ENCODE measurements around the gene ANKRD40. TPM values are rescaled to one million over a fixed set of nuclear protein-coding genes. Genes with fewer than 3 reads are reported as not detected.

ANKRD40 gene
- total and polyA plus RNA-seq, 9 of the 15 experiments (the other 6 are each of a cell fraction or from before 2014, with no cell fraction given) = 9.0 to 28.9 (median 27.7) TPM

DNA sequence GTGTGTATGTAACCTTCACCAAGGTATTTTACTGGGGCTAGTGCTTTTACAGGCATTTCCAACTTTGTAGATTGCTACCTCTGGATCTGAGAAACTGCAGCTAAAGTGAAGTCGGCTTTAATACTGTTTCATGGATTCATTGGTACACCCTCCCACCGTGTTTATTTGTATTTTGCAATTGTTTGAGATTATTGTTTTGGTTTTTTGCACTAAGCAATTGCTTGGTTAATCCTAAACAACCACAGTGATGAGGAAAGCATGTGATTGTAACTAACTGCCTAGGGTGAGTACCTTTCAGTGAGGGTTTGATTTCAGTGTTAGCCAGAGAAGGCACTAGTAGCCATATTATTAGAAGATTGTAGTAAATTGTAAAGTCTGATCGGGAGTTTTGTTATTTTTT is 15.0 kb upstream of the ANKRD40 start (continued):
- TF ChIP-seq SLC30A9 (CRISPR knock-in tag; IDR thresholded peaks at IDR 0.05) (no peak), TAF15 (IDR thresholded peaks at IDR 0.05; ENCODE audit: low read depth, low read length) (no peak)

DNA sequence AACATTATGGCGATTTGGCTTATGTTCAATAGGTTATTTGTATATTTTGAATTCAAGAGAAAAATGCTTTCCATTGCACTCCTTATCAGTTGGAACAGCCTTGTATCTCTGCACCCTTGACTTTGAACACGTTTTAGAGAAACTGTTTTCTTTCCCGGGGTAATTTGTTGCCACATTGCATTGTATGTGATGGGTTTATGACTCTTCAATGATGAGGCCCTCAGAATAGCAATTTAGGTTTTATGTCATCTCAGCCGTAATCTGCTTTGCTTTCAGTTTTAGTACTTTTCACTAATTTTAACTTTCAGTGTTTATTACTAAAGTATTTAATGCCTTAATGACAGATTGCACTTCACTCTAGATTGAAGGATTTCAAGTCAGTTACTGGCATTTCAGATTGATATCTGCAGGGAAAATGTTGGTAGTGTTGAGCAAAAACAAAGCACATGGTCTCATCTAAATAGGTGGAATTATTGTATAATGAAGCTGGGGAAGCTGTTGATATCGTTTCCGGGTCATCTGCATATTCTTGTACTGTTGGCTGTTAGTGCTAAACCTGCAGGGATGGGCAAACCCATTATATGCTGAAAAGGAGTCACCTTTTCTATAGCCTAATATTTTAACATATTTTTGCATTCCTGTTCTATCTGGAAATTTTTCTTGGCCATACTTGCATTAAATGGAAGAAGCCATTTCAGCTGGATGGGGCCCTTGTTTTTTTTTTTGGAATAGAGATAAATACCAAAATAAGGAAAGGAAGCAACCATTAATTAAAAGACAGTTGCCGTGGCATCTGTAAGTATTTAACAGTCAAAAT is 13.7 kb upstream of the ANKRD40 start:
- DNase-seq (ENCODE audit: extremely low read depth in 1 of 4, low spot score in 3 of 4) = peak in 3 of 4 experiments; percentile 30 to 47 (median 45)
- intact Hi-C loops (cut with micrococcal nuclease) (loop anchor here (5.0 to 10.0 kb wide), 2 partner anchors 41 to 213 kb away; no protein-coding TSS in a partner anchor), in situ Hi-C loops (cut with MboI) (no loop called here)
- Histone ChIP-seq H3K27ac (ENCODE audit: extremely low read depth, low read depth, low read length) (peak overlapping the region; percentile 99), H3K36me3 (ENCODE audit: control insufficient read depth, insufficient read depth, low read length) (peaks cover 41% of the 10 kb centered on the region), H3K79me2 (ENCODE audit: control insufficient read depth, insufficient read depth, low read length) (peaks cover 79% of the 10 kb centered on the region), H3K4me2 (ENCODE audit: insufficient read depth, low read length) (peak overlapping the region; percentile 87), H3K9me3 (replicated peaks; ENCODE audit: control insufficient read depth, insufficient read depth, low read depth, low read length) (no peaks in the 10 kb centered on the region), H3K27me3 (ENCODE audit: control insufficient read depth in 2 of 2, insufficient read depth in 2 of 2, low read length in 2 of 2) (no peaks in the 10 kb centered on the region), H3K4me3 (peak overlapping the region; percentile 87), H4K20me1 (replicated peaks; ENCODE audit: control insufficient read depth, insufficient read depth, low read length) (peaks cover 39% of the 10 kb centered on the region), H3K9me1 (ENCODE audit: control insufficient read depth, insufficient read depth, low read length) (no peaks in the 10 kb centered on the region), H2AFZ (ENCODE audit: low read depth, low read length) (no peak overlapping the region), H3K4me1 (replicated peaks in 1 of 2; ENCODE audit: control insufficient read depth in 2 of 2, insufficient read depth in 2 of 2, low read length in 2 of 2) (peaks cover 11 to 19% of the 10 kb centered on the region in 2 experiments; a peak in 4 of 5 replicates), H3K9ac (ENCODE audit: insufficient read depth in 1 of 2, low read depth in 2 of 2, low read length in 2 of 2) (peak overlapping the region in 1 of 2 experiments; percentile 98; a peak in 3 of 4 replicates)
- POLR2A ChIA-PET = interaction anchor here (0.7 to 1.7 kb wide), 3 partner anchors 9 to 55 kb away, joined by 3 to 6 read pairs (median 5); no protein-coding TSS in a partner anchor
- FAIRE-seq = no peak
- 3% methylated on average over 7 of the region's 7 CpGs for WGBS (ENCODE audit: insufficient coverage, low coverage, missing lambda C conversion rate)
- CTCF ChIA-PET (ENCODE audit: low intra/inter-chr PET ratio) = no interaction called here
- peak; percentile 19; the same call in 2 of the 3 replicates for ATAC-seq
- no TSS peak for BruUV-seq (replicated peaks)
- 0 out of 4 replicates have a peak, but pooled peaks have one; percentile 23 to 37 for TF ChIP-seq KDM1A (IDR thresholded peaks at IDR 0.05)
- 0 out of 4 replicates have a peak, but pooled peaks of 1 of the 2 experiments have one; percentile 12 for TF ChIP-seq CSDE1 (IDR thresholded peaks at IDR 0.05)
- TF ChIP-seq ZNF184 (CRISPR knock-in tag; IDR thresholded peaks at IDR 0.05) = no peak
- no peak for TF ChIP-seq KAT2B (IDR thresholded peaks at IDR 0.05; ENCODE audit: low read depth, low read length)
- no peak for TF ChIP-seq RAD21 (CRISPR knock-in tag; conservative IDR thresholded peaks at IDR 0.05 in 1 of 2, IDR thresholded peaks at IDR 0.05 in 1 of 2)
- TF ChIP-seq DPF2 (IDR thresholded peaks at IDR 0.05) = peak; percentile 54
- 0 out of 2 replicates have a peak, but pooled peaks have one; percentile 29 for TF ChIP-seq MXI1 (IDR thresholded peaks at IDR 0.05; ENCODE audit: low read depth, low read length)
- TF ChIP-seq CC2D1A (IDR thresholded peaks at IDR 0.05) = no peak
- TF ChIP-seq NCOR1 (IDR thresholded peaks at IDR 0.05) = peak; percentile 41; the same call in 1 of the 2 replicates
- TF ChIP-seq ZNF316 (IDR thresholded peaks at IDR 0.05) = peak; percentile 77
- TF ChIP-seq, protein P1, sequence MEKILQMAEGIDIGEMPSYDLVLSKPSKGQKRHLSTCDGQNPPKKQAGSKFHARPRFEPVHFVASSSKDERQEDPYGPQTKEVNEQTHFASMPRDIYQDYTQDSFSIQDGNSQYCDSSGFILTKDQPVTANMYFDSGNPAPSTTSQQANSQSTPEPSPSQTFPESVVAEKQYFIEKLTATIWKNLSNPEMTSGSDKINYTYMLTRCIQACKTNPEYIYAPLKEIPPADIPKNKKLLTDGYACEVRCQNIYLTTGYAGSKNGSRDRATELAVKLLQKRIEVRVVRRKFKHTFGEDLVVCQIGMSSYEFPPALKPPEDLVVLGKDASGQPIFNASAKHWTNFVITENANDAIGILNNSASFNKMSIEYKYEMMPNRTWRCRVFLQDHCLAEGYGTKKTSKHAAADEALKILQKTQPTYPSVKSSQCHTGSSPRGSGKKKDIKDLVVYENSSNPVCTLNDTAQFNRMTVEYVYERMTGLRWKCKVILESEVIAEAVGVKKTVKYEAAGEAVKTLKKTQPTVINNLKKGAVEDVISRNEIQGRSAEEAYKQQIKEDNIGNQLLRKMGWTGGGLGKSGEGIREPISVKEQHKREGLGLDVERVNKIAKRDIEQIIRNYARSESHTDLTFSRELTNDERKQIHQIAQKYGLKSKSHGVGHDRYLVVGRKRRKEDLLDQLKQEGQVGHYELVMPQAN (IDR thresholded peaks at IDR 0.05; ENCODE audit: borderline replicate concordance) = peak; percentile 59; the same call in 1 of the 2 replicates
- TF ChIP-seq CREBBP (IDR thresholded peaks at IDR 0.05; ENCODE audit: low read depth, low read length) = no peak
- no peak for TF ChIP-seq JUN (IDR thresholded peaks at IDR 0.05; ENCODE audit: borderline replicate concordance, low read depth, low read length)
- no peak for TF ChIP-seq JUN (CRISPR knock-in tag; IDR thresholded peaks at IDR 0.05; ENCODE audit: borderline replicate concordance)
- TF ChIP-seq MYC (IDR thresholded peaks at IDR 0.05; ENCODE audit: low read depth, low read length) = 0 out of 2 replicates have a peak, but pooled peaks have one; percentile 48
- TF ChIP-seq MYC (CRISPR knock-in tag; IDR thresholded peaks at IDR 0.05; ENCODE audit: borderline replicate concordance, low read depth) = no peak
- no peak for TF ChIP-seq NFRKB (IDR thresholded peaks at IDR 0.05; ENCODE audit: low read depth)
